HepG2 (cell line): ENCODE measurements around the gene MAB21L1. TPM values are rescaled to one million over a fixed set of nuclear protein-coding genes. Genes with fewer than 3 reads are reported as not detected.

ENCODE experiments used
- ATAC-seq: fragments of 200-7000 bp; cut with Tn5 transposase; 3 replicates; pipeline ENCODE4 v1.9.1; 2020; ENCODE audit warnings: mild to moderate bottlenecking, moderate library complexity
- BruUV-seq: library from RNA; stranded (reverse); fragments of 400-500 nt; replicated peaks from 2 replicates; lab custom pipeline; 2021; lab: Mats Ljungman, UMichigan
- CTCF ChIA-PET: fragments of 300-600 bp; formaldehyde crosslinking; extraction: SDS; loops from one replicate; lab custom pipeline; 2021; ENCODE audit warnings: low total read pairs, inconsistent platforms, low intra/inter-chr PET ratio; lab: Yijun Ruan, JAX
- POLR2A ChIA-PET: fragments of 350-600 bp; sonication (Branson Sonifier 250); formaldehyde crosslinking; loops from one replicate; lab custom pipeline; 2020; ENCODE audit warnings: antibody characterized with exemption, inconsistent platforms; lab: Yijun Ruan, JAX
- DNase-seq: peaks from one replicate; pipeline ENCODE4 v3.0.0-alpha.2; 2015; ENCODE audit warnings: low spot score
- FAIRE-seq: peaks from 3 replicates; lab custom pipeline; 2011; peaks lifted over from hg19 to GRCh38; lab: Jason Lieb, UNC
- H2AFZ ChIP-seq: one replicate; pipeline ENCODE4 v1.6.1; 2011; ENCODE audit warnings: low read length, inconsistent platforms
- H3K27ac ChIP-seq: fragments of 300-600 bp; 3 replicates; pipeline ENCODE4 v1.8.0; 2011; ENCODE audit warnings: mixed run types, mild to moderate bottlenecking, mixed read lengths, low read length, inconsistent platforms; ENCODE audit not compliant: insufficient read depth; ENCODE audit errors: extremely low read length
- H3K27me3 ChIP-seq, 2 experiments: fragments of 200-600 bp in 1 of 2; 2 replicates in 1 of 2; 3 replicates in 1 of 2; pipeline versions ENCODE4 v1.6.0 to v1.8.0; 2011; ENCODE audit warnings: low read length in 2 of 2, mild to moderate bottlenecking in 2 of 2, moderate library complexity in 2 of 2, inconsistent platforms in 1 of 2; ENCODE audit not compliant: insufficient read depth in 2 of 2, control insufficient read depth in 1 of 2
- H3K36me3 ChIP-seq, 2 experiments: fragments of 200-600 bp in 1 of 2; replicated peaks in 1 of 2; 2 replicates in 1 of 2; 3 replicates in 1 of 2; pipeline versions ENCODE4 v1.5.1 to v1.8.0; 2011; ENCODE audit warnings: low read length in 2 of 2, inconsistent platforms in 1 of 2; ENCODE audit not compliant: insufficient read depth in 2 of 2, control insufficient read depth in 1 of 2
- H3K4me1 ChIP-seq: 2 replicates; pipeline ENCODE4 v1.5.1; 2012; ENCODE audit warnings: low read length, inconsistent platforms; ENCODE audit not compliant: insufficient read depth
- H3K4me2 ChIP-seq: 2 replicates; pipeline ENCODE4 v1.6.0; 2011; ENCODE audit warnings: low read depth, low read length, inconsistent platforms
- H3K4me3 ChIP-seq, 3 experiments: fragments of 200-600 bp in 1 of 3; sonication (generic), shearing (Covaris generic) in 1 of 3; replicated peaks in 1 of 3; 2 replicates each; pipeline ENCODE4 v1.5.1; 2011 to 2016; ENCODE audit warnings: low read length in 3 of 3, inconsistent platforms in 2 of 3, low read depth in 2 of 3, mild to moderate bottlenecking in 2 of 3, control low read depth in 1 of 3, mixed read lengths in 1 of 3; ENCODE audit not compliant: insufficient read depth in 1 of 3
- H3K79me2 ChIP-seq: one replicate; pipeline ENCODE4 v1.6.1; 2011; ENCODE audit warnings: low read length, inconsistent platforms; ENCODE audit not compliant: insufficient read depth
- H3K9ac ChIP-seq: 2 replicates; pipeline ENCODE4 v1.6.0; 2011; ENCODE audit warnings: mild to moderate bottlenecking, low read depth, low read length, inconsistent platforms; ENCODE audit not compliant: insufficient read depth
- H3K9me3 ChIP-seq: 2 replicates; pipeline ENCODE4 v1.5.1; 2012; ENCODE audit warnings: mild to moderate bottlenecking, low read length
- H4K20me1 ChIP-seq: 2 replicates; pipeline ENCODE4 v1.6.0; 2011; ENCODE audit warnings: inconsistent platforms, mild to moderate bottlenecking, low read length, moderate library complexity; ENCODE audit not compliant: insufficient read depth
- ELF3 ChIP-seq: IDR thresholded peaks from 2 replicates; pipeline ENCODE4 v1.6.1; 2016; ENCODE audit warnings: missing genetic modification reagents, missing compliant biosample characterization
- ESRRA ChIP-seq: sonication (generic); formaldehyde crosslinking; IDR thresholded peaks from 2 replicates; pipeline ENCODE4 v1.5.1; 2020; ENCODE audit warnings: mild to moderate bottlenecking, low read depth, missing genetic modification reagents
- PHF20 ChIP-seq: sonication (generic); formaldehyde crosslinking; IDR thresholded peaks from 2 replicates; pipeline ENCODE4 v1.5.0; 2020; ENCODE audit warnings: mild to moderate bottlenecking, missing genetic modification reagents
- SIN3A ChIP-seq: IDR thresholded peaks from 2 replicates; pipeline ENCODE4 v1.6.1; 2011; ENCODE audit warnings: low read depth, mild to moderate bottlenecking, control low read depth, low read length, borderline replicate concordance
- SIX1 ChIP-seq: sonication (generic); formaldehyde crosslinking; IDR thresholded peaks from 2 replicates; pipeline ENCODE4 v1.4.0; 2020; ENCODE audit warnings: missing genetic modification reagents, borderline replicate concordance
- SNAPC4 ChIP-seq: sonication (generic); formaldehyde crosslinking; IDR thresholded peaks from 2 replicates; pipeline ENCODE4 v1.4.0; 2020; ENCODE audit warnings: mild to moderate bottlenecking, missing genetic modification reagents
- ZNF34 ChIP-seq: sonication (generic); formaldehyde crosslinking; IDR thresholded peaks from 2 replicates; pipeline ENCODE4 v1.4.0; 2020; ENCODE audit warnings: mild to moderate bottlenecking, missing genetic modification reagents, borderline replicate concordance
- ZSCAN31 ChIP-seq: sonication (generic); formaldehyde crosslinking; IDR thresholded peaks from 2 replicates; pipeline ENCODE4 v1.5.0; 2020; ENCODE audit warnings: low read depth, mild to moderate bottlenecking, missing genetic modification reagents
- WGBS: methylation state at CpG from one replicate; pipeline ENCODE4 v1.1.6; 2017; ENCODE audit warnings: low lambda C conversion rate; 5-methylcytosine and 5-hydroxymethylcytosine counted together
- in situ Hi-C: cut with HindIII; loops from 2 replicates; pipeline ENCODE4 v1.10.0; 2017; ENCODE audit warnings: low pct_unique_long_range_greater_than_20kb; ENCODE audit not compliant: extremely low pct_ligation_motif_present
- intact Hi-C: fragments of 100-400 bp; cut with micrococcal nuclease; formaldehyde crosslinking; loops from one replicate; pipeline ENCODE4 v1.10.0; 2022; ENCODE audit not compliant: unreplicated experiment
- polyA plus RNA-seq, 8 experiments: library from polyadenylated mRNA; depleted of rRNA in 3 of 8; stranded (reverse) in 7 of 8; unstranded in 1 of 8; fragments of >200 nt; fragmentation: Illumina TruSeq in 4 of 8; extraction: Trizol in 4 of 8; gene quantifications; 2 replicates each; pipeline versions ENCODE4 v1.2.1 to v1.2.3, GENCODE V29; 2011 to 2016; ENCODE audit warnings: low read depth in 4 of 8, missing spikeins in 1 of 8, mixed read lengths in 1 of 8; ENCODE audit not compliant: insufficient read depth in 1 of 8
- total RNA-seq, 5 experiments: library from RNA; depleted of rRNA; stranded (reverse); fragments of >200 nt; fragmentation: Illumina TruSeq; extraction: Trizol; gene quantifications; 2 replicates each; pipeline ENCODE4 v1.2.3, GENCODE V29; 2016; ENCODE audit warnings: low read depth in 1 of 5

The MAB21L1 gene
- total and polyA plus RNA-seq, 2 of the 13 experiments (the other 11 are each of a cell fraction or from before 2014, with no cell fraction given): not detected

- TF ChIP-seq ESRRA (CRISPR knock-in tag) (no peak), ZNF34 (CRISPR knock-in tag) (no peak), SNAPC4 (no peak), SIN3A (no peak), SIX1 (no peak), ELF3 (CRISPR knock-in tag) (no peak), PHF20 (CRISPR knock-in tag) (no peak), ZSCAN31 (CRISPR knock-in tag) (no peak)
- H3K79me2 ChIP-seq: no peaks in the 10 kb centered on the region
- H3K36me3 ChIP-seq: no peaks in the 10 kb centered on the region
- H4K20me1 ChIP-seq: no peaks in the 10 kb centered on the region
- FAIRE-seq (no peak), ATAC-seq (no peak), DNase-seq (no peak)
- 76% methylated on average over 7 of the region's 7 CpGs for WGBS
- BruUV-seq: no TSS peak
- no peak overlapping the region for H3K4me3 ChIP-seq
- ChIA-PET CTCF (no interaction called here), POLR2A (no interaction called here)
- in situ Hi-C loops (no loop called here), intact Hi-C loops (no loop called here)
- no peak overlapping the region for H3K4me2 ChIP-seq
- H3K9me3 ChIP-seq: no peaks in the 10 kb centered on the region
- no peak overlapping the region for H3K27ac ChIP-seq
- no peaks in the 10 kb centered on the region for H3K27me3 ChIP-seq
- no peak overlapping the region for H3K9ac ChIP-seq
- H3K4me1 ChIP-seq: no peaks in the 10 kb centered on the region
- no peak overlapping the region for H2AFZ ChIP-seq
Observed at GRCh38 chr13:35514061-35514477, 37.6 kb upstream of the MAB21L1 start.
